ENCODE measurements around the gene TSSK2.

- TF ChIP-seq CTCF (conservative IDR thresholded peaks at IDR 0.05; ENCODE audit: low read length) (no peak), EZH2phosphoT487 (IDR thresholded peaks at IDR 0.05; ENCODE audit: borderline replicate concordance, low read depth, low read length) (no peak)
Observed at GRCh38 chr22:19175026-19175601, 44.0 kb downstream of the TSSK2 start.
